ENCODE data around the gene PNMA8A.

The PNMA8A gene

GRCh38 chr19:46481947-46482346 is 10.6 kb upstream of the PNMA8A start:
- no peak for DNase-seq
- TF ChIP-seq, protein P1, sequence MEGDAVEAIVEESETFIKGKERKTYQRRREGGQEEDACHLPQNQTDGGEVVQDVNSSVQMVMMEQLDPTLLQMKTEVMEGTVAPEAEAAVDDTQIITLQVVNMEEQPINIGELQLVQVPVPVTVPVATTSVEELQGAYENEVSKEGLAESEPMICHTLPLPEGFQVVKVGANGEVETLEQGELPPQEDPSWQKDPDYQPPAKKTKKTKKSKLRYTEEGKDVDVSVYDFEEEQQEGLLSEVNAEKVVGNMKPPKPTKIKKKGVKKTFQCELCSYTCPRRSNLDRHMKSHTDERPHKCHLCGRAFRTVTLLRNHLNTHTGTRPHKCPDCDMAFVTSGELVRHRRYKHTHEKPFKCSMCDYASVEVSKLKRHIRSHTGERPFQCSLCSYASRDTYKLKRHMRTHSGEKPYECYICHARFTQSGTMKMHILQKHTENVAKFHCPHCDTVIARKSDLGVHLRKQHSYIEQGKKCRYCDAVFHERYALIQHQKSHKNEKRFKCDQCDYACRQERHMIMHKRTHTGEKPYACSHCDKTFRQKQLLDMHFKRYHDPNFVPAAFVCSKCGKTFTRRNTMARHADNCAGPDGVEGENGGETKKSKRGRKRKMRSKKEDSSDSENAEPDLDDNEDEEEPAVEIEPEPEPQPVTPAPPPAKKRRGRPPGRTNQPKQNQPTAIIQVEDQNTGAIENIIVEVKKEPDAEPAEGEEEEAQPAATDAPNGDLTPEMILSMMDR (IDR thresholded peaks at IDR 0.05; ENCODE audit: low read length), result no peak
- TF ChIP-seq EZH2phosphoT487 (IDR thresholded peaks at IDR 0.05; ENCODE audit: low read length), result no peak
- TF ChIP-seq EZH2 (optimal IDR thresholded peaks at IDR 0.05; ENCODE audit: low read depth, low read length), result no peak
- no peak overlapping the region for H2AFZ ChIP-seq (ENCODE audit: low read length)
- no peak overlapping the region for H3K9ac ChIP-seq (ENCODE audit: low read length)
- no peaks in the 10 kb centered on the region for H3K9me2 ChIP-seq (replicated peaks; ENCODE audit: insufficient read depth, low read length)
- H3K36me3 ChIP-seq (replicated peaks; ENCODE audit: insufficient read depth, low read length), result no peaks in the 10 kb centered on the region
- no peak overlapping the region for H3K27ac ChIP-seq (ENCODE audit: low read length)
- H3K4me1 ChIP-seq (ENCODE audit: low read length), result no peaks in the 10 kb centered on the region
- no peak overlapping the region for H3K4me3 ChIP-seq (ENCODE audit: low read length)
- H3K27me3 ChIP-seq (replicated peaks; ENCODE audit: insufficient read depth, low read length), result peaks cover 84% of the 10 kb centered on the region
- H3K9me3 ChIP-seq (replicated peaks; ENCODE audit: insufficient read depth, low read length), result no peaks in the 10 kb centered on the region
- no peaks in the 10 kb centered on the region for H4K20me1 ChIP-seq (ENCODE audit: insufficient read depth, low read length)
- no peaks in the 10 kb centered on the region for H3F3A ChIP-seq (ENCODE audit: insufficient read depth, low read length)
- H3K79me2 ChIP-seq (ENCODE audit: low read length), result no peaks in the 10 kb centered on the region
- no peak overlapping the region for H3K4me2 ChIP-seq (ENCODE audit: low read depth, low read length)

- Histone ChIP-seq H3K79me2 (ENCODE audit: low read length) (no peaks in the 10 kb centered on the region), H3K27me3 (replicated peaks; ENCODE audit: insufficient read depth, low read length) (peaks cover 83% of the 10 kb centered on the region), H3K4me1 (ENCODE audit: low read length) (no peaks in the 10 kb centered on the region), H3K9ac (ENCODE audit: low read length) (no peak overlapping the region), H3K9me3 (replicated peaks; ENCODE audit: insufficient read depth, low read length) (no peaks in the 10 kb centered on the region), H3K4me3 (ENCODE audit: low read length) (no peak overlapping the region), H4K20me1 (ENCODE audit: insufficient read depth, low read length) (no peaks in the 10 kb centered on the region), H3K9me2 (replicated peaks; ENCODE audit: insufficient read depth, low read length) (no peaks in the 10 kb centered on the region), H2AFZ (ENCODE audit: low read length) (no peak overlapping the region), H3F3A (ENCODE audit: insufficient read depth, low read length) (no peaks in the 10 kb centered on the region), H3K36me3 (replicated peaks; ENCODE audit: insufficient read depth, low read length) (no peaks in the 10 kb centered on the region), H3K4me2 (ENCODE audit: low read depth, low read length) (no peak overlapping the region), H3K27ac (ENCODE audit: low read length) (no peak overlapping the region)
- DNase-seq, result no peak
- TF ChIP-seq EZH2phosphoT487 (IDR thresholded peaks at IDR 0.05; ENCODE audit: low read length), result no peak
- TF ChIP-seq, protein P1 (IDR thresholded peaks at IDR 0.05; ENCODE audit: low read length), result no peak
- no peak for TF ChIP-seq EZH2 (optimal IDR thresholded peaks at IDR 0.05; ENCODE audit: low read depth, low read length)
These were observed 10.0 kb upstream of the PNMA8A start for GRCh38 chr19:46481223-46481848.

DNA sequence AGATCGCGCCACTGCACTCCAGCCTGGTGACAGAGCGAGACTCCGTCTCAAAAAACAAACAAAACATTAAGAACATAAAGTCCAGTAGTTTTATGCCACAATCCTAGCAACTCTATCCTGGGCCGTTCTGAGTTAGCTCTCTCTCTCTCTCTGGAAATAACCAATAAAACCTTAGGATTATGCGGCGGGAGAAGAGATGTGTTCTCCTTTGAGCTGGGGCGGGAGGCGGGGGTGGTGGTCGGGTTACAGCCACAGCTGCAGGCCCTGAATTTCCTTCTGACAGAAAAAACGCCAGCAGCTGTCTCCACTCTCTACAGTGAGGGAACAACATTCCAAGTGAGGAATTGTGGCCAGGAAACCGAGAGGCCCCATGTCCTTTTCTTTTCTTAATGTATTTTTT is 9.1 kb upstream of the PNMA8A start:
- Histone ChIP-seq H3F3A (ENCODE audit: insufficient read depth, low read length) (no peaks in the 10 kb centered on the region), H2AFZ (ENCODE audit: low read length) (no peak overlapping the region), H3K27ac (ENCODE audit: low read length) (no peak overlapping the region), H3K36me3 (replicated peaks; ENCODE audit: insufficient read depth, low read length) (no peaks in the 10 kb centered on the region), H4K20me1 (ENCODE audit: insufficient read depth, low read length) (no peaks in the 10 kb centered on the region), H3K4me2 (ENCODE audit: low read depth, low read length) (no peak overlapping the region), H3K27me3 (replicated peaks; ENCODE audit: insufficient read depth, low read length) (peaks cover 86% of the 10 kb centered on the region), H3K9me2 (replicated peaks; ENCODE audit: insufficient read depth, low read length) (no peaks in the 10 kb centered on the region), H3K4me1 (ENCODE audit: low read length) (no peaks in the 10 kb centered on the region), H3K79me2 (ENCODE audit: low read length) (no peaks in the 10 kb centered on the region), H3K9ac (ENCODE audit: low read length) (no peak overlapping the region), H3K9me3 (replicated peaks; ENCODE audit: insufficient read depth, low read length) (no peaks in the 10 kb centered on the region), H3K4me3 (ENCODE audit: low read length) (no peak overlapping the region)
- no peak for DNase-seq
- TF ChIP-seq EZH2 (optimal IDR thresholded peaks at IDR 0.05; ENCODE audit: low read depth, low read length), result no peak
- TF ChIP-seq, protein P1 (IDR thresholded peaks at IDR 0.05; ENCODE audit: low read length), result no peak
- TF ChIP-seq EZH2phosphoT487 (IDR thresholded peaks at IDR 0.05; ENCODE audit: low read length), result no peak

All from MM.1S (cell line).